Uterus (tissue), 4 donors: ENCODE data around the gene CERS1. TPM values are rescaled to one million over a fixed set of nuclear protein-coding genes. Genes with fewer than 3 reads are reported as not detected.

Experiments
- DNase-seq, 2 donors: peaks; one replicate each; pipeline ENCODE4 v3.0.0-alpha.2; 2019 to 2020
- H3K27ac ChIP-seq, 2 donors: fragments of 200-600 bp; sonication (generic); 1 replicate in 1 of 2; 2 replicates in 1 of 2; pipeline ENCODE4 v1.5.1; 2016 to 2018
- H3K27me3 ChIP-seq, 2 donors: fragments of 200-600 bp; sonication (generic); one replicate each; pipeline ENCODE4 v1.5.1; 2018 to 2019; ENCODE audit warnings: control low read depth in 1 of 2
- H3K36me3 ChIP-seq, 2 donors: fragments of 200-600 bp; sonication (generic); one replicate each; pipeline ENCODE4 v1.5.1; 2019; ENCODE audit warnings: control low read depth in 1 of 2
- H3K4me1 ChIP-seq, 2 donors: fragments of 200-600 bp; sonication (generic); one replicate each; pipeline ENCODE4 v1.5.1; 2018 to 2019; ENCODE audit warnings: control low read depth in 1 of 2
- H3K4me3 ChIP-seq, 2 donors: fragments of 200-600 bp; sonication (generic); 1 replicate in 1 of 2; 2 replicates in 1 of 2; pipeline ENCODE4 v1.5.1; 2018 to 2019; ENCODE audit warnings: mild to moderate bottlenecking in 1 of 2
- H3K9me3 ChIP-seq, 2 donors: fragments of 200-600 bp; sonication (generic); one replicate each; pipeline ENCODE4 v1.5.1; 2019; ENCODE audit warnings: control low read depth in 1 of 2
- CTCF ChIP-seq, 4 experiments: fragments of 200-600 bp in 2 of 4; fragments of 450-650 bp in 2 of 4; sonication (generic) in 2 of 4; IDR thresholded peaks; one replicate each; pipeline ENCODE4 v1.5.1; 2016 to 2019; ENCODE audit warnings: antibody characterized with exemption in 4 of 4, mild to moderate bottlenecking in 2 of 4, moderate library complexity in 1 of 4
- POLR2A ChIP-seq, 2 donors: fragments of 450-650 bp; IDR thresholded peaks; one replicate each; pipeline ENCODE4 v1.6.1; 2016; ENCODE audit warnings: antibody characterized with exemption in 2 of 2, mild to moderate bottlenecking in 1 of 2, moderate library complexity in 1 of 2
- intact Hi-C: fragments of 100-400 bp; cut with DNase I; formaldehyde crosslinking; loops from one replicate; pipeline ENCODE4 v1.15.1; 2023; ENCODE audit warnings: low total_unique reads
- total RNA-seq, 4 donors: library from RNA; depleted of rRNA in 3 of 4; stranded (reverse); fragments of >200 nt in 3 of 4; gene quantifications; one replicate each; pipeline versions ENCODE4 v1.1.0 to v1.2.4, GENCODE V29; 2014 to 2023
- donor health status: DM: yes; HTN: yes; CAD: no.

Gene CERS1
- total RNA-seq, 4 donors from 2014 or later, result 0.30 to 4.9 TPM; not detected in 2

- TF ChIP-seq POLR2A (IDR thresholded peaks at IDR 0.05) (no peak), CTCF (IDR thresholded peaks at IDR 0.05) (no peak)
- no peak overlapping the region for H3K27ac ChIP-seq
- no peaks in the 10 kb centered on the region for H3K9me3 ChIP-seq
- no peaks in the 10 kb centered on the region for H3K4me1 ChIP-seq
- intact Hi-C loops, result no loop called here
- no peaks in the 10 kb centered on the region for H3K36me3 ChIP-seq
- H3K4me3 ChIP-seq, result no peak overlapping the region
- H3K27me3 ChIP-seq, result no peaks in the 10 kb centered on the region
- DNase-seq, result no peak
Observed at GRCh38 chr19:18881491-18881890, 14.5 kb downstream of the CERS1 start.

DNA sequence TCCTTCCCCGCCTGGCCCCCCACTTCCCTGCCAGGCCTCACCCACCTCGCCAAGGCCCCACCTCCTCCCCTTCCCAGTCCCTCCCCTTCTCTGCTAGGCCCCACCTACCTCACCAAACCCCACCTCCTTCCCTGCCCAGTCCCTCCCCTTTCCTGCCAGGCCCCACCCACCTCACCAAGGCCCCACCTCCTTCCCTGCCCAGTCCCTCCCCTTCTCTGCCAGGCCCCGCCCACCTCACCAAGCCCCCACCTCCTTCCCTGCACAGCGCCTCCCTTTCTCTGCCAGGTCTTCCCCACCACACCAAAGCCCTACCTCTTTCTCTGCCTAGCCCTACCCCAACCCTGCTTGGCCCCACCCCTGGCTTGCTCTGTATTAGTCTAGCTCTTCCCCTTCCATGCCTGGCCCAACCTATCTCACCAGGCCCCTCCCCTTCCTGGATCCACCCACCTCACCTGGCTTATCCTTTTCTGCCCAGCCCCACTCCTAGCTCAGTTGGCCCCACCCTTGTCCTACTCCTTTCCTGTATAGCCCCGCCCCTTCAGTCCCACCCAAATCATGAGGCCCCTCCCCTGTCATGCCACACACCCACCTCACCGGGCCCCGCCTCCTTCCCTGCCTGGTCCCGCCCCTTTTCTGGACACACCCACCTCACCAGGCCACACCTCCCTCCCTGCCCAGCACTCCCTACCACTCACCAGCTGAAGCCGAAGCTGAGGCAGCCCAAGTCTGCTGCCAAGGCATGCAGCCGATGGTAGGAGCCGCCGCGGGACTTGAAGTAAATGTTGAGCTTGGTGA is 16.2 kb downstream of the CERS1 start:
- no peak overlapping the region for H3K27ac ChIP-seq
- no peaks in the 10 kb centered on the region for H3K9me3 ChIP-seq
- no peaks in the 10 kb centered on the region for H3K36me3 ChIP-seq
- no peak for DNase-seq
- H3K27me3 ChIP-seq, result no peaks in the 10 kb centered on the region
- H3K4me3 ChIP-seq, result no peak overlapping the region
- TF ChIP-seq POLR2A (IDR thresholded peaks at IDR 0.05) (no peak), CTCF (IDR thresholded peaks at IDR 0.05) (no peak)
- intact Hi-C loops, result no loop called here
- H3K4me1 ChIP-seq, result no peaks in the 10 kb centered on the region

GRCh38 chr19:18878858-18879578 is 16.9 kb downstream of the CERS1 start:
- Histone ChIP-seq H3K4me1 (no peaks in the 10 kb centered on the region), H3K27me3 (no peaks in the 10 kb centered on the region), H3K9me3 (no peaks in the 10 kb centered on the region), H3K36me3 (no peaks in the 10 kb centered on the region), H3K4me3 (no peak overlapping the region), H3K27ac (no peak overlapping the region)
- intact Hi-C loops, result no loop called here
- TF ChIP-seq CTCF (IDR thresholded peaks at IDR 0.05) (no peak), POLR2A (IDR thresholded peaks at IDR 0.05) (no peak)
- DNase-seq, result no peak

DNA sequence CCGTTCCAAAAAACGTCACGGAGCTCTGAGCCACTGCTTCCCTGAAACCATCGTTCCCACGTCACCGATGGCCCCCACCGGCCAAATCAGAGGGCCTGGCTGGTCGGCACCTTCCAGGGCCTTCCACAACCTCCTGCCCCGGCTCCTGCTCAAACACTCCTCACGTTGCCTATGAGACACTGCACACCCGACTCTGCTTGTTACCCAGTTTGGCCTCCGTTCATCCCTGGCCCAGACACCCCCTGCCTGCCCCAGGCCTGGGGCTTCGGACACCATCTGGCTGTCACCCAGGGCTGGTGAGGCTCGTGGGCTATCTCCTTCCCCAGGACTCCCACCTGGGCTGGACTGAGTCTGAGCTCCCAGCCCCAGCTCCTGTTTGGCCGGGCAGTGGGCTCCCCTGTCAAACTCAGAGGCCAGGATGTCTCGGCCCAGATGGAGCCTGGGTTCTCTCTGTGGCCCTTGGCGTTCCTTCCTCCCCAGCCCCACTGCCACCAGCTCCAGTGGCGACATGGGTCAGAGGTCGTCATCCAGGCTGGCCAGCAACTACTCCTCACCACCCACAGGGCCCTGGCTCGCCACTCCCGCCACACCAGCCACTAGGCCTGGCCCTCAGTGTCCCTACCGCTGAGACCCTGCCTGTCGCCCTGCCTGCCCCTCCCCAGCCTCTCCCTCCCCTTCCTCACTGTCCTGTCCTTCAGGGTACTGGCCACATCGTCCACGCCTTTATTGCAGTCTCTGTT is 17.7 kb downstream of the CERS1 start:
- no peak for DNase-seq
- no peak for TF ChIP-seq POLR2A (IDR thresholded peaks at IDR 0.05)
- TF ChIP-seq CTCF (IDR thresholded peaks at IDR 0.05), result no peak
- Histone ChIP-seq H3K36me3 (no peaks in the 10 kb centered on the region), H3K27ac (no peak overlapping the region), H3K9me3 (no peaks in the 10 kb centered on the region), H3K4me3 (no peak overlapping the region), H3K4me1 (no peaks in the 10 kb centered on the region), H3K27me3 (no peaks in the 10 kb centered on the region)
- intact Hi-C loops, result no loop called here
